Glomerular visceral epithelial cell (primary cell): ENCODE results near the gene VPS25.
"Not testable (repeated sequence)": the region's sequence is repeated elsewhere in the genome, so short reads cannot be mapped to it uniquely, and the experiment has no call there.

ENCODE experiments used
- DNase-seq: peaks from one replicate; pipeline ENCODE4 v3.0.0-alpha.2; 2016; ENCODE audit errors: extremely low spot score

The VPS25 gene

DNA sequence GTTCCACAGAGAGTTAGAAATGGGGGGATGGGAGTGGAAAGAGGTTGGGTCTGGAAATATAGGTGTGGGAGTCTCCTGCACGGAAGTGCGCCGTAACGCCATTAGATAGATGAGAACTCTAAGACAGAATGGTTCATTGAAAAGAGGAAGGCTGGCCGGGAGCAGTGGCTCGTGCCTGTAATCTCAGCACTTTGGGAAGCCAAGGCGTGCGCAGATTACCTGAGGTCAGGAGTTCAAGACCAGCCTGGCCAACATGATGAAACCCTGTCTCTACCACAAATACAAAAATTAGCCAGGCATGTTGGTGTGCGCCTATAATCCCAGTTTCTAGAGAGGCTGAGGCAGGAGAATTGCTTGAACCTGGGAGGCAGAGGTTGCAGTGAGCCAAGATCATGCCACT, 5.2 kb upstream of the VPS25 start:
- not testable (repeated sequence) for DNase-seq

DNA sequence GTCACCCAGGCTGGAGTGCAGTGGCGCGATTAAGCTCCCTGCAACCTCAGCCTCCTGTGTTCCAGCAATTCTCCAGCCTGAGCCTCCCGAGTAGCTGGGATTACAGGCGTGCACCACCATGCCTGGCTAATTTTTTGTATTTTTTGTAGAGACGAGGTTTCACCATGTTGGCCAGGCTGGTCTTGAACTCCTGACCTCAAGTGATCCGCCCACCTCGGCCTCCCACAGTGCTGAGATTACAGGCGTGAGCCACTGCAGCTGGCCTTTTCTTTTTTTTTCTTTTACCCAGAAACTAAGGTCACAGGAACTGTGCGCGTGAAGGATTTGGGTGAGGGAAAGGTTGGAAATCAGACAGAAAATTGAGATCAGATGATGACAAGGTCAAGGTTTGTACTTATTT, 3.3 kb upstream of the VPS25 start:
- DNase-seq, result not testable (repeated sequence)

DNA sequence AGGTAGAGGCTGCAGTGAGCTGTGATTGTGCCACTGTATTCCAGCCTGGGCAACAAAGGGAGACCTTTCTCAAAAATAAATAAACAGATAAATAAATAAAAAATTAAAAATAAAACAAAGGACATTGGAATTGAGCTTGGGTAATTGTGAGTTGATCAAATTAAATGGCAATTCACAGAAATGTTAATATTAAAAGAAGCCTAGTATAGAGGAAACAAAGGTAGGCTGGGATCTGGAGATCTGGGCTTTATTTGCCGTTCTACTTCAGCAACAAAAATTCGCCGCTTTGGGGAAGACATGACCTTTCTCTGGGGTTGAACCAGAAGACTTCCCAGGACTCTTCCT, 332 bp upstream of the VPS25 start:
- DNase-seq, result no peak

GRCh38 chr17:42774066-42774745, 957 bp downstream of the VPS25 start:
- peak; percentile 62 for DNase-seq

GRCh38 chr17:42775534-42776098, 2.4 kb downstream of the VPS25 start:
- peak; percentile 59 for DNase-seq

- no peak for DNase-seq
Measured at GRCh38 chr17:42778570-42778969, 5.3 kb downstream of the VPS25 start.

DNA sequence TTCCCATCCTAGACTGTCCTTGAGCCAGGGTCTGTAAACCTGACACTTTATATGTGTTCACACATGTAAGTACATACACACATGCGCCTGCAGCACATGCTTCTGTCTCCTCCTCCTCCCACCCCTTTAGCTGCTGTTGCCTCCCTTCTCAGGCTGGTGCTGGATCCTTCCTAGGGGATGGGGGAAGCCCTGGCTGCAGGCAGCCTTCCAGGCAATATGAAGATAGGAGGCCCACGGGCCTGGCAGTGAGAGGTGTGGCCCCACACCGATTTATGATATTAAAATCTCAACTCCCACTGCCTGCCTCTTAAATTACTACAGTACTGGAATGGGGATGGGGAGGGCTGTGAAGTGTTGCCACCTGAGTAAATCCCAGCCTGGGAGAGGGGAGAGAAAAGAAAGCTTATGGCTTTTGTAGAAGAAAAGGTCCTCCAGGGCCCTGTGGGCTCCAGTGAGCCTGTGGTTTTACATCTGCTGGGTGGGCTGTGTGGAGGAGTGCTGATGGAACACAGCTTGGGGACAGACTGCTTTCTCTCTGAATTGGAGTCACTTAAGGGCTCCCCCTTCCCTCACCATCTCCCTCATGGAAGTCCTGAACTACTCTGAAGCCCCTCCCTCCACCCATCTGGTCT, 6.2 kb downstream of the VPS25 start:
- no peak for DNase-seq

- DNase-seq, result no peak
Measured at GRCh38 chr17:42779936-42780850, 6.9 kb downstream of the VPS25 start, which contains the start of gene WNK4. Gene WNK4 (plus strand): TSS chr17:42780610. CDS start chr17:42780699, 89 bp downstream.

GRCh38 chr17:42780851-42781638, 7.8 kb downstream of the VPS25 start:
- DNase-seq, result no peak

DNA sequence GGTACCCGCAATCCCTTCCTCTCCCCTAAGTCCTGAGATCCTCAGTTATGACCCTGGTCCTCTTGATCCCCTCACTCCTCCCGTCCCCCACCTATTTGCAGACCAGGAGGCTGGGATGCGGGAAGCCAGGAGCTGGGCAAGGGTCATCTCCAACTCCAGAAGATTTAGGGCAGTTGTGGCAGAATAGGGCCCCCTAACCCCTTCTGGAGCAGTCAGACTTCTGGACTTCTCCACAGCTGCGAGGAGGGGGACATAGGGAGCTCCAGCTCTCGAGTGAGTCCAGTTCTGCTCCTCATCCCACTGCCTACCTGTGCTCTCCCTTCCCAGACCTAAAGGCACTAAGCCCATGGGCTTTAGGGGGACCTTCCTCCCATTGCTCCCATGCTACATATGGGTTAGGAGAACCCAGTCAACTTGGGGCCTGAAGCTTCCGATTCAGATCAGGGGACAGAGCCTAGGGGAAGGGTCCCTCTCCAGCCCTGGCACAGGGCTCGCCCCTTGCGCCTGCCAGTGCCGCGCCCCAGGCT, 8.5 kb downstream of the VPS25 start:
- DNase-seq, result no peak

DNA sequence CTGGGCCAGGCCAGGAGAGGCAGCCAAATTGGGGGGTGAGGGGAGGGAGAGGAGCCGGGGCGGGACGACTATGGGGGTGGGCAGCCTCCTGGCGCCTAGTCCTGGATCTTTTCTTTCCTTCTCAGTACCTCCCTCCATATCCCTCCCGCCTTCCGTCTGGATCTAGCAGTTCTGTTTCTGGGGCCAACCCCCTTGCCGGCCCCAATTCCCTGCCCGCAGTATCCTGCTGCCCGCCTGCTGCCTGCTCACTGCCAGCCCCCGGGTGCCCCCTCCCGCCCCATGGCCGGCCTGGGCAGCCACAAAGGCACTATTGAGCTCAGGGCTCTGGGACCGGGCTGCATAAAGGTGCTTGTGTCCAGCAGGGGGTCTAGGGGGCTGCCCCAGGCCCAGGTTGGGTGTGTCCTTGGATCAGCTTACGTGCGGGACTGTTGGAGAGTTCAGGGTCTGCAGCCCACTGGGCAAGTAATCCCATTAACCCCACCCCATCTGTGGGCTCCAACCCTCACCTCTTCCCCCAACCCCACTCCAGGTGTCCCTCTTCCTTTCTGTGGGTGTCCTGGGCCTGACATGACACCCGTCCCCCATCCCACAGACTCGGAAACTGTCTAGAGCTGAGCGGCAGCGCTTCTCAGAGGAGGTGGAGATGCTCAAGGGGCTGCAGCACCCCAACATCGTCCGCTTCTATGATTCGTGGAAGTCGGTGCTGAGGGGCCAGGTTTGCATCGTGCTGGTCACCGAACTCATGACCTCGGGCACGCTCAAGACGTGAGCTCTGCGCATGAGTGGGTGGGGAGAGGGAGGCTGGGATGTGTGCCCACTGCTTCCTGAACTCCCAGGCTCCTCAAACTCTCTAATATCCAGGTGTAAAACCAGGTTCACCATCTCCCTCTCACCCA, 9.2 kb downstream of the VPS25 start:
- DNase-seq, result no peak

GRCh38 chr17:42783062-42783790, 10.0 kb downstream of the VPS25 start:
- DNase-seq, result peak; percentile 61

- no peak for DNase-seq
Measured at GRCh38 chr17:42783791-42784138, 10.5 kb downstream of the VPS25 start.

DNA sequence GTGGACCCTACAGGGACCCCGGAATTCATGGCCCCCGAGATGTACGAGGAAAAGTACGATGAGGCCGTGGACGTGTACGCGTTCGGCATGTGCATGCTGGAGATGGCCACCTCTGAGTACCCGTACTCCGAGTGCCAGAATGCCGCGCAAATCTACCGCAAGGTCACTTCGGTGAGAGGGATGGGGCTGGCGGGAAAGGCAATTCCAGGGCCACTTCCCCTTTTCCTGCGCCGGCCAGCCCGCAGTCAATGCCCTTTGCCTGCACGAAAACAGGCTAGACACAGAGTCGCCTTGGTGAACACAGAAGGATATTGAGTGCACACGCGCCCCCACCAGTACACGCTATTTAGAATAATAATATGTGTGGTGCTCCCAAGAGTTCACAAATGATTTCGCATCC, 11.2 kb downstream of the VPS25 start:
- DNase-seq, result no peak

DNA sequence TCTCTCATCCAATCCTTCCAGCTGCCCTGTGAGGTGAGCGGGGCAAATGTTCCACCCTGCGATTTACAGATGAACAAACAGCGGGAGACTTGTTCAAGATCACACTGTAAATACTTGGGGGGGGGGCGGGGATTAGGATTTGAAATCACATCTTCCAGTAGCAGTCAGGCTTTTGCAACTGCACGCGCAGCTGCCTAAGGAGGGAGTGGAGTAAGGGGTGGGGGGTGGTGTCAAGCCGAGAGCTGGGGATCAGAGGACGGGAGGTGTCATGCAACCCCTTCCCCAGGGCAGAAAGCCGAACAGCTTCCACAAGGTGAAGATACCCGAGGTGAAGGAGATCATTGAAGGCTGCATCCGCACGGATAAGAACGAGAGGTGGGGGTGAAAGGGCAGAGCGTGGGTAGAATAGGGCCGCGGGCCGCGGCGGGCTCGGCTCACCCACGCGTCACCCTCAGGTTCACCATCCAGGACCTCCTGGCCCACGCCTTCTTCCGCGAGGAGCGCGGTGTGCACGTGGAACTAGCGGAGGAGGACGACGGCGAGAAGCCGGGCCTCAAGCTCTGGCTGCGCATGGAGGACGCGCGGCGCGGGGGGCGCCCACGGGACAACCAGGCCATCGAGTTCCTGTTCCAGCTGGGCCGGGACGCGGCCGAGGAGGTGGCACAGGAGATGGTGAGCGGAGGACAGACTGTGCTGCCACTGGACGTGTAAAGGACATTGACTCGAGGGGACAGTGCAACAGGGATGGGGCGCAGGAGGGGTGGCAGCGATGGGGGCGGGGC, 11.8 kb downstream of the VPS25 start:
- DNase-seq, result no peak

GRCh38 chr17:42787266-42787665, 14.0 kb downstream of the VPS25 start:
- DNase-seq, result no peak

DNA sequence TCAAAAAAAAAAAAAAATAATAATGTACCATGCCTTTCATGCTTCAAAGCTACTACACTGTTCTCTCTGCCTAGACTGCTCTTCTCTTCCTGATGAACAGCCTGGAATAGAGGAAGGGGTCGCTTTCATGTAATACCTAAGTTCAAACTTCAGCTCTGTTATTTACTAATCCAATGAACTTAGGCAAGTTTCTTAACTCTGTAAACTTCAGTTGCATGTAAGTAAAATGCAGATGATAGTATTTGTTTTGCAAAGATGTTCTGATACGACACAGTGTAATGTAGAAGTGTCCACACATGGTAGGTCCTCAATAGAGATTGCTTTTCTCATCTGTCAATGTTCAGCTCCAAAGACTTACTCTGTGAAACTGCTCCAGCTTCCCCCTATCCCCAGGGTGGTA, 18.7 kb downstream of the VPS25 start:
- DNase-seq, result no peak

DNA sequence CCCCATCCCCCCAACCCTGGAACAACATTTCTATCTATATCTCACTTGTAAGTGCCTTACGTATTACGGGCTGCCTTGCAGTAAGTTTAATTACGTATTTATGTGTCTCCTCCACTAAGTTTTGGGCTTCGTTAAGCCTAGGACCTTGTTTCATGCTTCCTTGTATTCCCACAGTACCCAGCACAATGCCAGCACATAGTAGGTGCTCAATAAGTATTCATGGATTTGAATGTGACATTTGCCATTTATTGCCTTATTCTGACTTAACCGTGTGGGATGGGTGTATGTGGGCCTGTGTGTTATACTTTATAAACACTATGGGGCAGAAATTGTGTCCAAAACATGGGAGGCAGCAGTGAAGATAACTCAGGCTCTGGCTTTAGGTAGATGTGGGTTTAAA, 19.3 kb downstream of the VPS25 start:
- no peak for DNase-seq

GRCh38 chr17:42795061-42795460, 21.8 kb downstream of the VPS25 start:
- no peak for DNase-seq
